KOPT-K1 (cell line): ENCODE data around the gene DPEP1.
A peak's percentile ranks its signal among the peaks of the same experiment; 100 is the strongest.
"Not testable (repeated sequence)": the region's sequence is repeated elsewhere in the genome, so short reads cannot be mapped to it uniquely, and the experiment has no call there.

ENCODE experiments used
- H3K27ac ChIP-seq: fragments of 200-600 bp; sonication (generic); 2 replicates; pipeline ENCODE4 v1.5.1; 2016; ENCODE audit warnings: antibody characterized with exemption, mild to moderate bottlenecking, low read depth, low read length; ENCODE audit not compliant: poor library complexity, severe bottlenecking
- H3K36me3 ChIP-seq: fragments of 200-600 bp; sonication (generic); 2 replicates; pipeline ENCODE4 v1.5.1; 2017; ENCODE audit warnings: antibody characterized with exemption, mild to moderate bottlenecking, low read length, moderate library complexity; ENCODE audit not compliant: insufficient read depth
- H3K9me3 ChIP-seq: fragments of 200-600 bp; sonication (generic); 2 replicates; pipeline ENCODE4 v1.5.1; 2017; ENCODE audit warnings: antibody characterized with exemption, low read length, mild to moderate bottlenecking; ENCODE audit not compliant: insufficient read depth, poor library complexity, severe bottlenecking

The DPEP1 gene

DNA sequence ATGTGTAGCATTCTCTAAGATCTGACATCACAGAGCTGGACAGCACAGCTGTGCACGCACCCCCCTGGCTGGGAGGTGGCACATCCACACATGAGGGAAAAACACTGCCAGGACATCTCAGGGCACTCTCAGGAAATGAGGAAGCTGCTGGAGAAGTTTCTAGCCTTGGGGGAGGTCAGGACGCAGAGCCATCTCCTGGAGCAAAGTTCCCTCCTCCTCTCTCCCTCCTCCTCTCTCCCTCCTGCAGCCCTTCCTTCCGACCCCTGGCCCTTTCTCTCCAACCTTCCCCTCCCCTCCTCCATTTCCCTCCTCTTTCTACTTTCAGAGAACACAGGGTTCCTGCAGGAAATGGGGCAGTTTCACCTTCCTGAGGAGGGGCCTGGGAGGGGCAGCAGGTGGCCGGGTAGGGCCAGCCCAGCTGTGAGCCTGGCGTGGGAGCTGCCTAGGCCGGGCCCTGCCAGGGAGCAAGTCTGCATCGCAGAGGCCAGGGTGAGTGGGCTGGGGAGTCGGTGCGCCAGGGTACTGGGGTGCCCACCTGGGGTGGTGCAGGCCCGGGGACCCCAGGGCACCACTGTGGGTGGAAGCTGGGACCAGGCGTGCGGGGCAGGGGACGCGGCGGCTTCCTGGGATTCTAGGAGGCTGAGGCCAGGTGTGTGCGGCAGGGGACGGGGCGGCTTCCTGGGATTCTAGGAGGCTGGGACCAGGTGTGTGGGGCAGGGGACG, at the start of gene DPEP1:
Gene DPEP1, plus strand, starts transcription at position 412 of the 723 bp plus-strand sequence. CDS start 16,769 bp downstream, outside the sequence.
- H3K9me3 ChIP-seq, result no peaks in the 10 kb centered on the region
- no peaks in the 10 kb centered on the region for H3K36me3 ChIP-seq
- peak within 1 kb of the TSS; percentile 58 for H3K27ac ChIP-seq

DNA sequence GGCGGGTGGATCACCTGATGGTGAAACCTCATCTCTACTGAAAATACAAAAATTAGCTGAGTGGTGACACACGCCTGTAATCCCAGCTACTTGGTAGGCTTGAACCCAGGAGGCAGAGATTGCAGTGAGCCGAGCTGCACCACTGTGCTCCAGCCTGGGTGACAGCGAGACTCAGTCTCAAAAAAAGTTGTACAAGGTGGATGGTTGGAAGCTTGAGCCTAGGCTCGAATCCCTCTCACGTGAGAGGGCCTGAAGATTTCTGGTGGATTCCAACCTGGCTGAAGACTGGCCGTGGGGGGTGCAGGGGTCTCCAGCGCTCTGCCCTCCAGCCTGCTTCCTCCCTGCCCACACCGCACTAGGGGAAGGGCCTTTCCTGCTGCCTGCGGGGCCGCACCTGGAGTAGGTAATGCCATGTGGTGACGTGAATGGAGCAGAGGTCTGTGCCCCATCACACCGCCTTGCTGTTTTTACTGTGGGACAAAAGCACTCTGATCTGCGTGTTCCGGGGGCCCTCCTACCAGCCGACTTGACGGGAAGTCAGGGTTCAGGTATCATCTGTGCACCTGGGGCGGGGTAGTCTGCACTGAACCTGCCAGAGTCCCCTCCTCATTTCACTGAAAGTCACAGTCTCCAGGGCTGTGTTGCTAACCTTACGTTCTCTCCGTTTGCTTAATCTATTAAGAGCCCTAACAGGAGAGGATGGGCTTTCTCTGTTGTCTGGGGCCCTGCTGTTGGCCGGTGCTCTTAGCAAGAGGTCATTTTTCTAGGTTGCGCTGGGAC, 48.8 kb upstream of the DPEP1 start:
- H3K9me3 ChIP-seq, result no peaks in the 10 kb centered on the region
- H3K36me3 ChIP-seq, result peaks cover 71% of the 10 kb centered on the region
- no peak overlapping the region for H3K27ac ChIP-seq

DNA sequence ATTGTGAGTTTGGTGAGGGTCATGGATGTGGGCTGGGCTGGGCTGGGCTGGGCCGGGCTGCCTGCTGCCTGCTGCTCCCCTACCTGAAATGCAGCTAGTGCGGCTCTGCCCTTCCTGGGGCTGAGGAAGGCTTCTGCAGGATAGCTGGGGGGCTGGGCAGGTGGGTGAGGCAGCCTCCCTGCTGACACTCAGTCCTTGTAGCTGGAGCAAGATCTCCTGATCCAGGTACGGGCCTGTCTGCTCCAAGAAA, 48.3 kb upstream of the DPEP1 start:
- Histone ChIP-seq H3K9me3 (no peaks in the 10 kb centered on the region), H3K36me3 (peaks cover 71% of the 10 kb centered on the region), H3K27ac (no peak overlapping the region)

DNA sequence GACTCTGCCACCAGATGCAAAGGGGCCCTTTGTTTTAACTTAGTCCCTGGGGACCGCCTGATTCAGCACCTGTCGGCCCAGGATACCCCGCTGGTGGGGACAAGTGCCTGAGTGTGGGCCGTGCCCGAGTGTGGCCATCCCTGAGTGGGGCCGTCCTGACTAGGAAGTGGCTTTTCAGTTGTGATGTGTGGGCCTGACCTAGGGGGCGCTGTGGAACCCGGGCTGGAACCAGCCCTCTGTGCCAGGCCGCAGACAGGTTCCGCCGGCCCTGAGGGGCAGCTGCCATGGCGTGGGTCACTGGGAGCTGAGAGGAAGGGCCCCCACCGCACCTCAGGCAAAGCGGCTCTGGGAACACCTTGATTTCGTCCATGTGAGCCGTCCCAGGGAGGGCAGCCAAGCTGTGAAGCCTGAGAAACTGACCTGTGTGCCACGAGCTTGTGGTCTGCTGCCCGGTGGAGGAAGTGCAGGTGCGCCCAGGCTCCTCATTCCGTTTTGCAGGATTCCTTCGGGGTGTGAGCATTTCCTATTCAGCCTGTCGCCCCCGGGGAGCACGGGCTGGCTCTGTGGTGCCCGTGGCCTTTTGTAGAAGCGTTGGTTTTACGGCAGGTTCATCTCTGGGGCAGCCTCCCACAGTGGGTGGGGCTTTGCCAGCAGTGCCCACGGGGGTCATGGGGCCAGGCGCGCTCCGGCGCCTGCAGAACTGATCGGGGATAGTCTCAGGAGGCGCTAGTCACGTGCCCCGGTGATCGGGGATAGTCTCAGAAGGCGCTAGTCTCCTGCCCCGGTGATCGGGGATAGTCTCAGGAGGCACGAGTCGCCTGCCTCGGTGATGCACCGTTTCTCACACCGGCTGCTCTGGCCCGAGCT, 47.7 kb upstream of the DPEP1 start:
- no peaks in the 10 kb centered on the region for H3K9me3 ChIP-seq
- H3K27ac ChIP-seq, result no peak overlapping the region
- peaks cover 71% of the 10 kb centered on the region for H3K36me3 ChIP-seq

DNA sequence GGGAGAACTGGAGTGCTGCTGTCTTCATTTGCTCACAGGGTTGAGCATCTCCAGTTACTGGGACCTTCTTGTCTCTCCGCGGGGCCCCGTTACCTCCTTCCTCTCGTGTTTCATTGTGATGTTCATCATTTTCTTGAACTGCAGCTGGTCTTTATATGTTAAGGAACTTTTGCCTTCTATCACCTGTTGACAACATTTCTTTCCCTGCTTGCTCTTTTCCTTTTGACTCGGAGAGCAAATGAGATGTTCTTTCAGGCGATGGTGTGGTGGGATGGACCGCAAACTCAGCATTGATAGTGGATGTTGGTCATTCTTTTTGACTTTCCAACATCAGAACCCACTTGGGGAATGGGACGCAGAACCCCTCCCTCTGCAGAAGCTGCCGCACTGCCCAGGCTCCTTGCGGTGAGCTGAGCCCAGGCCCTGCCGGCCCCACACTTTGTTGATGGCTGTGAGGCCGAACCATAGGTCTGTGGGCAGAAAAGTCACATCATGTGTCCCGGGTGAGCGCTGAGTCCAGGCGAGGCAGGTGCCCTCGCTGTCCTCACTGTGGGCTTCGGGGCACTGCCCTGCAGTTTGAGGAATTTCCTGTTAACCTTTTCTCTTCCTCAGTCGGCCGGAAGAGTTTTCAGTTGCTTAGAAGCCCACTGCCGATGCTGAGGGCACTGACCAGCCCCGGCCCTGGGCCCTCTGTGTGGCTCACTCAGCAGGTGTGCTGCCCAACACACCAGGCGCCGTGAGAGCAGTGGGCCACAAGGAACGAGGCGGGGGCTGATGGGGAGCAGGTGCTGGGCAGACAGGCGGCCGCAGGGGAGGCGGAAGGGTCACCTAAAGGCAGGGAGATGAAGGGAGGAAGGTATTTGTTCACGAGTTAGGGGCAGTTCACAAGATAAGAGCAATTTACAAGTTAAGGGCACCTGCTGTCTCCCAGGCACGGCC, 45.5 kb upstream of the DPEP1 start:
- no peaks in the 10 kb centered on the region for H3K9me3 ChIP-seq
- H3K36me3 ChIP-seq, result peaks cover 51% of the 10 kb centered on the region
- H3K27ac ChIP-seq, result no peak overlapping the region

DNA sequence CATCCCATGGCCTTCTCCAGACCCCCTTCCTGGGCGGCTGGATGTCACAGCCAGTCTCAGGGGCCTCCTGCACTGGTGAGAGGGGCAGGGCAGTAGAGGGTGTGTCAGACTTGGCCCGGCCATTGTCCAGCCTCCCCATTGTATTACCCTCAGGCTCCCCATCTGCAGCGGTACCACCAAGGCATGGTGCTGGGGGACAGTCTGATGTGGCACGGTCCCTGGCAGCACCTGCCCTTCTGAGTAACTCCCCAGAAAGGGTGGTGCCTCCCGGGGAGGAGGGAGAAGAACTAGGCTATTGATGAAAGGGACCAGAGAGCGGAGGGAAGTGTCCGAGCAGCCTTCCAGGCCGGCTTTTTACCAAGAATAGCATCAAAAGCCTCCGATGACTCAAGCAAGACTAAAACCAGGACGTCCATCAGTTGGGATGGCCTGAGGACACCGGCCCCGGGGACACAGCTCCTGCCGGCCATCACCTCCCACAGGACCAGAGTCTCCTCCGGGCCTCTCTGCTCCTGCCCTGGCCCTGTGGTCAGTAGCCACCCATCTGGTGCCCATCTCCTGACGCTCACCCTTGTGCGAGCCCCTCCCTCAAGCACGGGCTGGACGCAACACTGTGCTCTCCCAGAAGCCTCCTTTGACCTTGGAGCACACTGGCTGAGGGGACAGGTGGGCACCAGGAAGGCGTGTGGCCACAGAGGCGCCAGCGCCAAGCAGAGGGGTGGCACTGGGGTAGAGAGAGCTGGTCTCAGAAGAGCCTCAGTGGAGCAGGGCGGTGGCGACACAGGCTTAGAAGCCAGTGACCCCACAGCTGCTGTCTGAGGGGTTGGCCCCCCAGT, 43.7 kb upstream of the DPEP1 start:
- no peak overlapping the region for H3K27ac ChIP-seq
- H3K36me3 ChIP-seq, result peaks cover 33% of the 10 kb centered on the region
- no peaks in the 10 kb centered on the region for H3K9me3 ChIP-seq

DNA sequence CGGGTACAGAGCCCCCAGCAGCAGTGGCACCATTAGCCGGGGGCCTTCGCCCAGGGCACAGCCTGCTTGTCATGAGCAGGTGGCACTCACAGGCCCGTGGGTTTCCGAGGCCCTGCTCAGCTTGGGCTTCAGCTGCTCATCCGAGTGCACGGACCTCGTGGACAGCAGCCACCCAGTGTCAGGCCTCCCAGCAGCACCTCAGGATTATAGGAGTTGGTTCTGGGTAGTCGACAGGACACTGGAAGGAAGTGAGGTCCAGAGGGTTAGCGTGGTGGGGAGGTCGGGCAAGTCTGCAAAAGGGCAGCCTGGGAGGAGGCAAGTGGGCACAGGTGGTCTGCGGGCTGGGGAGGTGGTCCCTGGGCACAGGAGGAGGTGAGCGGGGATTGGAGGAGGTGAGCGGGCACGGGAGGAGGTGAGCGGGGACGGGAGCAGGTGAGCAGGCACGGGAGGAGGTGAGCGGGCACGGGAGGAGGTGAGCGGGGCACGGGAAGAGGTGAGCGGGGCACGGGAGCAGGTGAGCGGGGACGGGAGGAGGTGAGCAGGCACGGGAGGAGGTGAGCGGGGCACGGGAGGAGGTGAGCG, 43.0 kb upstream of the DPEP1 start:
- Histone ChIP-seq H3K27ac (no peak overlapping the region), H3K36me3 (peaks cover 26% of the 10 kb centered on the region), H3K9me3 (no peaks in the 10 kb centered on the region)

DNA sequence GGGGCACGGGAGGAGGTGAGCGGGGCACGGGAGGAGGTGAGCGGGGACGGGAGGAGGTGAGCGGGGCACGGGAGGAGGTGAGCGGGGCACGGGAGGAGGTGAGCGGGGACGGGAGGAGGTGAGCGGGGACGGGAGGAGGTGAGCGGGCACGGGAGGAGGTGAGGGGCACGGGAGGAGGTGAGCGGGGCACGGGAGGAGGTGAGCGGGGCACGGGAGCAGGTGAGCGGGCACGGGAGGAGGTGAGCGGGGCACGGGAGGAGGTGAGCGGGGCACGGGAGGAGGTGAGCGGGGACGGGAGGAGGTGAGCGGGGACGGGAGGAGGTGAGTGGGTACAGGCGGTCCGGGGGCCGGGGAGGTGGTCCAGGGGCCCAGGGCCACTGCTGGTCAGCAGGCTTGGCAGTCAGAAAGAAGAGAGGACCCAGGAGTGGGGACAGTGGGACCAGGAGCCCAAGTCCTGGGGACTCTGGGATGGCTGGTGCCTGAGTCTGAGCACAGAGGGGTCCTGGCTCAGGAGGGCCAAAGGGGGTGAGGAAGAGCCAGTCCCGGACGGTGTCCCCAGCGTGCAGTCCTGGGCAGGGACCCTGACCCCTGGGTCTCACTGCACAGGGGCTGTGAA, 42.4 kb upstream of the DPEP1 start:
- H3K36me3 ChIP-seq, result peaks cover 20% of the 10 kb centered on the region
- not testable (repeated sequence) for H3K9me3 ChIP-seq, H3K27ac ChIP-seq

DNA sequence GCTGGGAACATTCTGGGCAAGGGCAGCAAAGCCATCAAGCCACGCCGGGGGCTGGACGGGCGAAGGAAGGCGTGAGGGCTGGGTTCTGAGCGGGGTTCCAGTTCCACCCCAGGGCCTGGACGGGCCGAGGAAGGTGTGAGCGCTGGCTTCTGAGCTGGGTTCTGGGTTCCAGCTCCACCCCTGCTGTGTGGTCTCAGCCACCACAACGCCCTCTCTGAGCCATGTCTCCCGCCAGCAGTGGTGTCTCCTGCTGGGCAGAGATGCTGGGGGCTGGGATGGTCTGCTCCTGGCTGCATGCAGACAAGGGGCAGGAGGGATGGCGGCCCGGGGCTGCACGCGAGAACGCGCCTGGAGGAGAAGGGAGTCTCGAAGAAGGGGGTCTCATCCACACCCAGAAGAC, 41.8 kb upstream of the DPEP1 start:
- H3K36me3 ChIP-seq, result peaks cover 14% of the 10 kb centered on the region
- no peaks in the 10 kb centered on the region for H3K9me3 ChIP-seq
- peak overlapping the region; percentile 19 for H3K27ac ChIP-seq

DNA sequence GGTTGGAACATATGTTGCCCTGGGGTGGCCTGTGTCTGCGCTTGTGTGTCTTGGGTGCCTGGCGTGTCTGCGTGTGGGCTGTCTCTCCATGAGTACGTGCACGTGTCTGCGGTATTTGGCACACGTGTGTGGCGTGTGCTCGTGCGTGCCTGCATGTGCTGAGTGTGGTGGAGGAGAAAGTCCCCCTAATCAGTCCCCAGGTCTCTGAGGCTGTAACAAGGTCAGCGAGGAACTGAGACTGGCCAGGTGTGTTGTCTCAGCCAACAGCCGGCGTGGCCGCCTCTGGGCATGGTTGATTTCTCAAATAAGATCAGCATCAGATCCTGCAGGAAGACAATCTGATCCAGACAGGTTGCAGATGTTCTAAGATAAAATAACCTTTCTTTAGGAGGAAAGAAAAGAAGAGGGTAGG, 41.4 kb upstream of the DPEP1 start:
- Histone ChIP-seq H3K36me3 (peaks cover 13% of the 10 kb centered on the region), H3K9me3 (no peaks in the 10 kb centered on the region), H3K27ac (peak overlapping the region; percentile 19)

DNA sequence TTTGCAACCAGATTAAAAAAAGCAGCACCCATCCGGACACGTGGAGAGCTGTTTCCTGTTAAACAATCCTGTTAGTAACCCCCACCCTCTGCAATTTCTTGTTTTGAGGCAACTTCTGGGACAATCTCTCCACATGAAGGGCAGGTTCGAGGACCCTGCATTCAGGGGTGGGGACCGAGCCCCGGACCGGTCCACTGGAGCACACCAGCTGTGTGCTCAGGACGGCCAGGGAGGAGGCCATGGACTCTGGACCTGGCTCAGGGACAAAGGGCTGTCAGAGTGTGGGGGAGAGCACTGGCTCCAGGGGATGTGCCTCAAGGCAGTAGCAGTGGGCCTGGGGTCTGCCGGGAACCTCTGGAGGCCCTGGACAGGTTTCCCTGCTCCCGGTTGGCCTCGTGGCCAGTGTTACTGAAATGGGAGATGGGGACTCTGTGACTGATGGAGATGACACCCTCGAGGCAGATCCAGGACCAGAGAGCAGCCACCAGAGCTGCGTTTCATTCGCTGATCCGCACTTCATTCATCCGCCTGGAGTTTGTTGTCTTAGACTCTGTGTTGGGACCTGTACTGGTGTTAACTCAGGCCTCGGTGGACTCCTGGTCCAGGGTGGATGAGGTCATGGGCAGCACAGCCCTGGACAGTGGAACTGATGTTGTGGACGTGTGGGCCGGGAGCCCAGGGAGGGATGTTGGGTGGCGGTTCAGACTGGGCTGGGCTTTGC, 40.8 kb upstream of the DPEP1 start:
- Histone ChIP-seq H3K9me3 (no peaks in the 10 kb centered on the region), H3K27ac (peak overlapping the region; percentile 35), H3K36me3 (peaks cover 8% of the 10 kb centered on the region)

DNA sequence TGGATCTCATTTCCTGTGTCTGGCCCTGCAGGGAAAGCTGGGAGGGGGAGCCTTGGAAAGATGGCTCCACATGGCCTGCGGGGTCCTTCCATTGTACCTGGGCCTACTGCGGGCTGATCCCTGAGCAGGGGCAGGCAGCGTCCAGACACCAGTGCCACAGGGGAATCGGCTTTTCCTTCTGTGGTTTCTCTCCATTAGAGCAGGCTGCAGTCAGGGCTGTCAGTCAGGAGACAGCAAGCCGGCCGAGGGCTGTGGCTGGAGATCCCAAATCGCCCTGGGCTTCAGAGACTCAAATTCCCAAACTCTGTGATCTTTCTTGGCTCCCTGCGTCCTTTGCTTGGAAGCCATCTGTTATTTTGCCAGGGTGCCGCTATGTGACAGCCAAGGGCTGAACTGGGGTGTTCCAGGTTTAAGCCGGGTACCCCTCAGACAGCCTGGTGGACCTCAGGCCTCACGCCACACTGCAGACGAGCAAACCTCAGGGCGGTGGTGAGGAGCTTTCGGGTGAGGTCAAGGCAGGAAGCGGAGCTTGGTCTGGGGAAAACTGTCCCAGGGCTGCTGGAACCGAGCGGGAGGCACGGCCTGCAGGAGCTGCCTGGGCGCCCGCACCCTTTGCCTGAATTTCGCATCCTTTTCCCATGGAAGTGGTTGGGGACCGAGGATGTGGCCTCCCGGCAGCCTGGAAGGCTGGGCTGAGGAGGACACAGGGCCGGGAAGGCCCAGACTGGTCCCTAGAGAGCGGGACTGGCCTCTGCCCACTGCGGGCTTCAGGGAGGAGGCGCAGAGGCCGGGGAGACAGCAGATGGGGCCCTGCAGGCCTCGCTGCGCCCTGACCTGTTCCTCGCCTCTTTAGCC, 39.4 kb upstream of the DPEP1 start:
- H3K27ac ChIP-seq, result no peak overlapping the region
- H3K9me3 ChIP-seq, result no peaks in the 10 kb centered on the region
- peaks cover 7% of the 10 kb centered on the region; the same call in 1 of the 2 replicates for H3K36me3 ChIP-seq
